Stomach (tissue), 4 donors: ENCODE data around the gene GARS1.

Source experiments
- POLR2A ChIP-seq, 4 donors: fragments of 450-650 bp; IDR thresholded peaks; one replicate each; pipeline ENCODE4 v1.6.1; 2016; ENCODE audit warnings: antibody characterized with exemption in 4 of 4, control low read depth in 2 of 4, mild to moderate bottlenecking in 1 of 4, moderate library complexity in 1 of 4
- POLR2AphosphoS5 ChIP-seq, 3 donors: sonication (generic); formaldehyde crosslinking; IDR thresholded peaks; one replicate each; pipeline ENCODE4 v1.6.1; 2016; ENCODE audit warnings: antibody characterized with exemption in 3 of 3

DNA sequence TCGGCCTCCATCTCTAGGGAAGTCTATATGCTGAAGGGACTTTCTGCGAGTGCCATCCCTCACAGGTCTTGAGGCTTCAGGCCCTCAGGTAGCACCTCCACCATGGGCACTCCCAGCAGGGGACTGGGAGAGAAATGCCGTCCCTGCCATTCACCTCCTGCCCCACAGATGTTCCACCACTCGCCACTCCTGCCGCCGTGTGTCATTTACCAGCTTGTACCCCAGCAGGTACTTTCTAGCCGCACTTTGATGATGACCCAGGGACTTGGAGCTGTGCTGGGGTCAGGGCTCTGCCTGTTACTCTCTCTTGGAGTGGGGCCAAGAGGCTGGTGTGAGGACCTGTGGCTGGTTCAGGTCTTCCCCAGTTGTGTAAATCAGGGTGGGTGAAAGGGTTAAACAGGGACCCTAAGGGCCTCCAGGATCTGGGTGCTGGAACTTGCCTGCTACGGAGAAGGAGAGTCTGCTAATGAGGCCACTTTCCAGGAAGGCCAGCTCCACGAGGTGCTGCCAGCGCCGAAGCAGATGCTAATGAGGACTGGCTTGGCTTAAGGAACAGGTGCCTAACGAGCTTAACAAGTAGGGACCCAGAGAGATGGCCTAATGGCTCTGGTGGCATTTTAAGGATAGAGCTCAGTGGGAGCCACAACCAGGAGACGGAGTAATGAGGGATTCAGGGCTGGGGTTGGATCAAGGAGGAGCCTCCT lies 55.2 kb downstream of the GARS1 start:
- TF ChIP-seq POLR2A (IDR thresholded peaks at IDR 0.05) (no peak), POLR2AphosphoS5 (IDR thresholded peaks at IDR 0.05) (no peak)
